NCI-H1417 treated with DMSO at 0.1 percent for 48 hours (cell line): ENCODE data around the gene COL16A1.

Source experiments
- DNase-seq: peaks from one replicate; lab custom pipeline; 2025; lab: John Stamatoyannopoulos, UW

COL16A1 gene

DNA sequence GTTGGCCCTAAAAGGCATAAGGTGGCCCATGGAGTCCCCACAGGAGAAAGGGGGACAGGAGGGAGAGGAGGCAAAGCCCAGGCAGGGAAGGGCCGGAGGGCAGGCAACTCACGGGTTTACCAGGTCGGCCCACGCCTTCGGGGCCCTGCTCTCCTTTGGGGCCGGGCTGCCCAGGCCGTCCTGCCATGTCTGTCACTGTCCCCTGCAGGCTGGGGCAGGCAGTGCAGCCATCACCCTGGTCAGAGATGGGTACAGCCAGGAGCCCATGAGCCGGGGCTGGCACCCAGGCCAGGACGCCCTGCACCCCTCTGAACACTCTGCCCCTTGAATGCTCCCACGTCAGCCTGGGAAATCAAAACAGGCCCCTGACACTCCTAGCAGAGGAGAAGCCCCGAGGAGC, 19.8 kb downstream of the COL16A1 start:
- DNase-seq = no peak

DNA sequence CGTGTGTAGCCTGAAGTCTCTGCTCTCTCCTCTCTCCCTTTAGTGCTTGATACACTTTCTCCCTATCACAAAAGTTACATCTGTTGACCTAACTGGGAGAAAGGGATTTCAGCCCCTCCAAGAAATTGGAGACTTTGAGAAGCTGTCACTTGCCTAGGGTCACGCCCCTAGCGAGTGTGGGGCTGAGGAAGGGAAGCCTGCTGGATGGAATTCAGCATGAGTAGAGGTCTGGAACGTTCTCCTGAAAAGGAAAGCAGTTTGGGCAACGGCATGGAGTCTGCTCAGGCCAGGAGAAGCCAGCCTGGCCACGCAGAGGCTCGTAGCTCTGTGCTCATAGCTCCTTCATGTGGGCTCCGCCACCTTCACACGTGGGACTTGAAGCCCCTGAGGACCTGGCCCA, 22.4 kb downstream of the COL16A1 start:
- DNase-seq = no peak

DNA sequence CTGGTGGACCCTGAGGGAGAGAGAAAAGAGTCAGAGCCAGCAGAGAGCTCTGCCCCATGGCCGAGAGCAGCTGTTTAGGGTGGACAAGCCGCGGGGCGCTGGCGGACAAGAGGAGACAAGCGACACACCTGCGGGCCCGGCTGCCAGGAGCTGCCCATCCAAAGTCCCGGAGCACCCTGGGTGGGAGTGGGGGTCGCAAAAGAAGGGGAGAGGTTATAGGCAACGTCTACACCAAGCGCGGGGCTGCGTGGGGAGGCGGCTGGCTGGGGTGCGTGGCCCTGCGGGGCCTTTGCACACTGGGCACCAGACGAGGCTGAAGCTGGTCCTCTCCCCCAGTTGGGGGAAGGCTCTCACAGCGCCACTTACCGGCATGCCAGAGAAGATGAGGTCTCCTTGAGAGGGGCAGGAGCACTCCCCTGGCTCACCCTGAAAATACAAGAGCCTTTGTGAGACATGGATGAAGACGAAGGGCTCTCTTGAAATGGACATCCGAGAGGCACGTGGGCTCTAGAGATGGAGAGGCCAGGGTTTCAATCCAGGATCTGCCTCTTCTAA, 24.1 kb downstream of the COL16A1 start:
- DNase-seq = no peak

DNA sequence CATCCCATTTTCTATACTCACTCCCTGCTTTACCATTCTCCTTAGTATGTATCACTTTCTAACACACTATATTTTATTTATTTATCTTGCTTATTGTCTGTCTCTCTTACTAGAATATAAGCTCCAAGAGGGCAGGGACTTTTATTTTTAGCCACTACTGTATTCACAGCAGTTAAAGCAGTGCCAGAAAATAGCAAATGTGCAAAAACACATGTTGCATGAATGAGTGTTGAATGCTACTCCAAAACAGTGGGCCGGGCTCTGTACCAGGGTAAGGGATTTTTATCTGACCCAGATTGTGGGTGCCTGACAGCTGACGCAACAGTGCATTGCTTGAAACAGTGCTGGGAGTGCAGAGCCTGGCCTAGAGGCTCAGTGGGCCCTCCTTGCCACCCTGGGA, 24.7 kb downstream of the COL16A1 start:
- no peak for DNase-seq

DNA sequence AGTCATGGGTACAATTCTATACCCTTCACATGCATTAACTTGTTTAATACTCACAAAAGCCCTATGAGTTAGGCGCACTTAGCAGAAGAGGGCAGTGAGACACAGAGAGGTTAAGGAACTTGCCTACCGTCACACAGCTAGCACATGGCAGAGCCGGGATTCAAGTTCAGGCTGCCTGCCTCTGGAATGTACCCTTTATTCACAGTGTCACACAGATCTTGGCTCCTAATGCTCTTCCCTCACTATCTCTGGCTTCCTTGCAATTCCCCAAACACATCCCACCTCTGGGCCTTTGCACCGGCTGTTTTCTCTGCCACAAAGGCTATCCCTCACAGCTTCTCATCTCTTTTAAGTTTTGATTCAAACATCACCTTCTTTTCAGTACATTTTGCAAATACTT, 25.1 kb downstream of the COL16A1 start:
- DNase-seq = no peak

GRCh38 chr1:31677949-31678348, 25.9 kb downstream of the COL16A1 start:
- DNase-seq = no peak

GRCh38 chr1:31677401-31677800, 26.4 kb downstream of the COL16A1 start:
- no peak for DNase-seq

GRCh38 chr1:31675756-31676155, 28.1 kb downstream of the COL16A1 start:
- no peak for DNase-seq

DNA sequence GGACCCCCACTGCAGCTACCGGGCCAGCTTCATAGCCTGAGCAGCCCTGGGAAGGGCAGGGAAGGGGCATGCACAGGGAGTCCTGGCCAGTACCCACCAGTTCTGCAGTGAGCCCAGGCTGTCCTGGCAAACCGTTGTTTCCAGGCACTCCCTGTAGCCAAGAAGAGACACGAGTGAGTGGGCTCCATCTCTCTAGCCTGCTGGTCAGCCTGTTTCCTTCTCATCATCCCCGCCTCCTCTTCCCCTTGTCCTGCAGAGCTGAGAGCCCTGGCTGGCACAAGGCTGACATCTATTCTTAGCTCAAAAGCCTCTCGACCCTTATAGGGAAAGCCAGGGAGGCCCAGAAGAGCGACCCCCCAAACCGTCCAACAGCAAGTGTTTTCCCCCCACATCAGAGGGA, 28.7 kb downstream of the COL16A1 start:
- no peak for DNase-seq

DNA sequence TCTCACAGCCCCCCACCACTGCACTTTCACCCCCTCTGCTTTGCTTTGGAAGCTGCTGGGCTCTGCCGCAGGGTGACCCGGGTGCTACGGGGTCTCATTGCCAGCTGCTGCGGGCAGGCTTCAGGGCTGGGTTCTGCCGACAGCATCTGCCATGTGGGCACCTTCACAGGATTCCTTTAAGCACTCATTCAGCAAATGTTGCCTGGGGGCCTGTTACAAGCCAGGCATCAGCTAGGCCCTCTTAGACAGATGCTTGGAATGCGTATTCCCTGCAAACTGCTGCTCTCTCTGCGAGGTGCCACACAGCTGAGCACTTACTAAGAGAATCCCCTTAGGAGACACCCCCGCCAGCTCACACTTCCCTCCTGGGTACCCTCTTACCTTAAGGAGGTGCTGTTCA, 29.2 kb downstream of the COL16A1 start:
- DNase-seq = no peak

- DNase-seq = no peak
Measured at GRCh38 chr1:31673433-31673832, 30.4 kb downstream of the COL16A1 start.

DNA sequence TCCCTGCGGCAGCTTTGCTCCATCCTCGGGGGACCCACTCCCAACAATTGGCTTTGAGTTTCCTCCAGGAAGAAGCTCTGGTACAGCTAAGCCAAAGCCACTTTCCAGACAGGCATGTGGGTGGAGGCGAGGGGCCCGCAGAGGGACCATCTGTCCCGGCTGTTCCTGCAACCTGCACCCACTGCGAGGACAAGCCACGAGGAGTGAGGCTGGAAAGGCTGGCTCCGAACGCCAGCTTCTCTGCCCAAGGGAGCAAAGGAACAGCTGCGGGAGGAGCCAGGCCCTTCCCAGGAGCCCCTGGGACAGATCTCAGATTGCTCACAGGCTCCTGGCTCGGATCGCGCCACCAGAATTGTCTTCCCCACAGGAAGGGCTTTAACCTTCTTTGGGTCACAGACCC, 30.8 kb downstream of the COL16A1 start:
- no peak for DNase-seq

- DNase-seq = no peak
Measured at GRCh38 chr1:31671561-31672201, 32.1 kb downstream of the COL16A1 start.

DNA sequence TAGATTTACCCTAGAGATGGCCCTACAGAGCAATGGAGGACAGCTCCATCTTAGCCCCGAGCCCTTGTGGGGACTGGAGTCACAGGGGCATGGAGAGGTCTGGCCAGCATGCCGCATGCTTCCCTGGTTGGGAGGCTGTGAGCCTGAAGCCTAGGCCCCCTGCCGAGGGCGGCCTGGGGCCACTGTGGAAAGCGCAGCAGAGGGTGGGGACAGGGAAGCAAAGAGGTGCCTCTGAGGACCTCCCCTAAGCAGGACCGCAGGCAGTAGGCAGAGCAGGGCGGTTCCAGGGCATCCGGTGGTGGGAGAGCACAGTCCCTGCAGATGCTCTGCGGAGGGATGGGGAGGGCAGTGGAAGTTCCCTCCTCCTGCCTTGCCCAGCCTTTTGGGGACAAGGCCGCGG, 32.7 kb downstream of the COL16A1 start:
- DNase-seq = no peak

DNA sequence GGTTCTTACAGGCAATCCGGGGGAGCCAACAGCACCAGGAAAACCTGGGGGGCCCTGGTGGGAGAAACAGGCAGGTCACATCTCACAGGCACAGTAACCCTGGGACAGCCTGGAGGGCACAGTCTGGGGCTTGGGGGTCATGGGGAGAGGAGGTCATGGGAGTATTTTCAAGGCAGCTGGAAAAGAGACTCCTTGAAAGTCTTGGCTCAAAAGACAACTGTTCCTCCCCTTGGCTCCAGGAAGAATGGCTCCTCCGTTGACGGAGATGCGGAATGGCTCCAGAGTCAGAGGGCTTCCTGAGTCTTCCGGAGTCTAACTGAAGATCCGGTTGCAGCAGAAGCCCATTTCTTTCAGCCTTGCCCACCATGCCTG, 33.2 kb downstream of the COL16A1 start:
- DNase-seq = no peak

DNA sequence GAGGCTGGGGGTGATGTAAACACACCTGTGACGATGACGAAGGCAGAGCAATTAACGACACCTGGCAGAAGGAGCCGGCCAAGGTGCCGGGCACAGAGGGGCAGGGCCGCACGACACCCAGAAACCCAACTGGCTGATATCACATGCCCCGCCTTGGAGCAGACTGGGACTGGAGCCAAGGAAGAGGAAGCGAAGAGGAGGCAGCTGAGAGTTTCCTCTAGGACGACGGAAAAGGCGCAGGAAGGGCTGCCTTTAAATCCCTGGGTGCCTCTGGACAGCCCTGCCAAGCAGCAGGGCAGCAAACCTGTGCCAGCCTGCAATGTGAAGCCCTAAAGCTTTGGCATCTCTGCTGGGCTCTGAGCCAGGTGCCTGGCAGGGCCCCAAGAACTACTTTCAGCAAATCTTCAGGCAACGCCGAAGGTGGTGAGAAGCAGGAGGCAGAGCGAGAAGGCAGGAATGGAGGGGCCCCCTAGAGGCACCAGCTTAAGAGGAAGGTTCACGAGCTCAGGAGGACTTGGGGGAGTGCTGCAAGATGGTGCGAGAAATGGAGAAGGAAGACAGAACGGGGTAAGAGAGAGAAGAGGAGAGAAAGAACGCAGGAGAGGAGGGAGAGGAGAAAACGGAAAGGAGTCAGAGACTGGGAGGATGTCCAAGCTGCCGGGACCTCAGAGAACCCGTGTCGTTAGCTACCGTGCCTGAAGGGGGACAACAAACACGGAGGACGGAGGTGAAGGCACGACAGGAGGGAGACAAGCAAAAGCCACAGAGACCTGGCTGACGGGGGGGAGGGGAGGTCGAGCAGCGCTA, 33.8 kb downstream of the COL16A1 start:
- DNase-seq = peak; percentile 51

GRCh38 chr1:31669433-31669785, 34.4 kb downstream of the COL16A1 start:
- DNase-seq = no peak

DNA sequence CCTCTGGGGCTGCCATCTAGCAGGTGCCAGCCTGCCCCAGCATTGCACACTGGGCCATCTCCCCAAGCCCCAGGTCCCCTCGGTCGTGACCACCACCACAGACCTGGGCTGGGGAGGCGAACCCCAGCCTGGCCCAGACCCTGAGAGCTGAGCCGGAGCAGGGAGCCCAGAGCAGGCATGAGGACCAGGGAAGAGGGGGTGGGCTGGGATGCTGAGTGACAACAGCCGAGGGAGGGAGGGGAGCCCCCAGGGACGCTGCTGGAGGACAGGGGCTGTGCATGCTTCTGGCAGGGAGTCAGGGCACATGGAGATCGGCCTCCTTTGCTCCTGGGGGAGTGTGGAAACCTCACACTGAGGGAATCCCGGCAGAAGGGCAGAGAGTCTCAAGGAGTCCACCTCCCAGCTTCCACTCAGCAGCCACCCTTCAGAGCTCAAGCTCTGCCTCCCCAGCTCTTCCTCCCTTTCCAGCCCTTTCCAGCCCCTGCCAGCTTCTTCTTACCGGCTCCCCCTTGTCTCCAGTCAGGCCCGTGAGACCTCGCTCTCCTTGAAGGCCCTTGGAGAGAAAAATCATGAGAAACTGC, 35.4 kb downstream of the COL16A1 start:
- DNase-seq = no peak

DNA sequence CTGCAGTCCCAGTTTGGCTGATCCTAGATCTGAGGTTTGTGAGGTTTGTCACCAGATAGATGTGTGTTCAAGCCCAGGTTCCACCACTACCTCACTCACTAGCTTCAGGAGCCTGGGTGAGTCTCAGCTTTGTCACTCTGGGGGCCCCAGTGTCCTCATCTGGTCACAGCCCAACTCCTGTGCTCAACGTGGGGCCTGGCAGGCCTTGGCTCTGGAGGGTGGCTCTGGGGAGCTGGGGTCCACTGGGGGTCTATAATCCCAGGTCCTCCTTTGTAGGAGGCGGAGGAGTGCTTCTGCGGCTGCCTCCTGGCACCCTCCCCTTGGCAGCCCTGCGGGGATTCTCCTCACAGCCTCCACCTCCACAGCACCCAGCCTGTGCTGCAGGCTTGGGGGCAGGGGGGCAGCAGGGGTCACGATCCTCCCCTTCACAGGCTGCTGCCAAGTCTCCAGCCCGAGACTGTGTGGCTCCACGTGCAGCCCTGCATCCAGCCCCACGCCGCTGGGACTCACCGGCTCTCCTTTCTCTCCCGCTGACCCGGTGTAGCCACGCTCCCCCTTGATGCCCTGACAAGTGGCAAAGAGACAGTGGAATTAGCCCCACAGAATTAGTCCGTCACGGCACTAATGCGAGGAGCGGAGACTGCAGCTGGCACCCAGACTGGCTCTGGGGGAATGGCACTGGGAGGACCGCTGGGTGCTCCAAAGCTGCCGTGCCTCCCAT, 36.6 kb downstream of the COL16A1 start:
- DNase-seq = no peak

GRCh38 chr1:31666263-31666963, 37.4 kb downstream of the COL16A1 start:
- no peak for DNase-seq

DNA sequence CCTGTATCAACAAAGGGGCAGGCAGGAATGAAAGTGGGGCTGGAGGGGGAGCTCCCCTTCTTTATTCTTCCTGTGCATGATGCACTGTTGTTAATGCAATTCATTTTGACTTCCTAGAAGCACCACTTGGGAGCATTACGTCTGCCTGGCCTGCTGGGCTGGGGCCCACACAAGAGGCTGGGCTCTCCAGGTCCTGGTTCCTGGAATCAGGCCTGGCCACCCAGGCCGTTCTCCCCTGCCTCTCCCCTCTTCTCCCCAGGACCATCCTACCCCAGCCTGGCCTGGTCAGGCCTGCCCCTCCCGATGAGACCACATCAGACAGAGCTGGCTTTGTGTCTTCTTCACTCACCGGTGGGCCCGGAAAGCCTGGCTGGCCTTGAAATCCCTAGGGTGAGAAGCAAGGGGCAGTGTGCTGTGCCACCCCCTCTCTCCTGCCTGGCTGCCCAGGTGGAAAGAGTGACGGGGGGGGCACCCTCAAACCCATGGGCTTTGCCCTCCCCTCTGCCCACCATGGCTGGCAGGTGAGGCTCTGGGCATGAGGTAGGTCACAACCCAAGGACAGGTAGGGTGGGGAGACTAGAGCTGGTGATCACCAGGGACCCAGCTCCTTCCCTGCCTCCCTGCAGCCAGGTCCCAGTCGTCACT, 38.5 kb downstream of the COL16A1 start:
- no peak for DNase-seq
